ENCODE measurements around the gene ZNF629.
"Not testable (repeated sequence)": the region's sequence is repeated elsewhere in the genome, so short reads cannot be mapped to it uniquely, and the experiment has no call there.

DNA sequence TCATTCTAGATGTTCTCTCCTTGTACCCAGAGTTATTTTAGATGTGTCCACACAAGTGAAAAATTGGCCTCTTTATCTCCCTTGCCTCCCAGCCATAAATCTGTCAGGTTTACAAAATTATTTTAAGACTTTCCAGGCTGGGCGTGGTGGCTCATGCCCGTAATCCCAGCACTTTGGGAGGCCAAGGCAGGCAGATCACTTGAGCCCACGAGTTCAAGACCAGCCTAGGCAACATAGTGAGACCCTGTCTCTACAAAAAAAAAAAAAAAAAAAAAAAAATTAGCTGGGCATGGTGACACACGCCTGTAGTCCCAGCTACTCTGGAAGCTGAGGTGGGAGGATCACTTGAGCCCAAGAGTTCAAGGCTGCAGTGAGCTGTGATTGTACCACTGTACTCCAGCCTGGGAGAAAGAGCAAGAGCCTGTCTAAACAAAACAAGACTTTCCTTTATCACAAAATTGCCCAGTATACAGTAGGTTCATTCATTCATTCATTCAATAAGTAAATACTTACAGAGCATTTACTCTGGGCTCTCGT, 22.0 kb upstream of the ZNF629 start:
- TF ChIP-seq TOX (CRISPR knock-in tag; IDR thresholded peaks at IDR 0.05; ENCODE audit: borderline replicate concordance); ISL1 (CRISPR knock-in tag; IDR thresholded peaks at IDR 0.05): not testable (repeated sequence)
- TF ChIP-seq, protein P1, sequence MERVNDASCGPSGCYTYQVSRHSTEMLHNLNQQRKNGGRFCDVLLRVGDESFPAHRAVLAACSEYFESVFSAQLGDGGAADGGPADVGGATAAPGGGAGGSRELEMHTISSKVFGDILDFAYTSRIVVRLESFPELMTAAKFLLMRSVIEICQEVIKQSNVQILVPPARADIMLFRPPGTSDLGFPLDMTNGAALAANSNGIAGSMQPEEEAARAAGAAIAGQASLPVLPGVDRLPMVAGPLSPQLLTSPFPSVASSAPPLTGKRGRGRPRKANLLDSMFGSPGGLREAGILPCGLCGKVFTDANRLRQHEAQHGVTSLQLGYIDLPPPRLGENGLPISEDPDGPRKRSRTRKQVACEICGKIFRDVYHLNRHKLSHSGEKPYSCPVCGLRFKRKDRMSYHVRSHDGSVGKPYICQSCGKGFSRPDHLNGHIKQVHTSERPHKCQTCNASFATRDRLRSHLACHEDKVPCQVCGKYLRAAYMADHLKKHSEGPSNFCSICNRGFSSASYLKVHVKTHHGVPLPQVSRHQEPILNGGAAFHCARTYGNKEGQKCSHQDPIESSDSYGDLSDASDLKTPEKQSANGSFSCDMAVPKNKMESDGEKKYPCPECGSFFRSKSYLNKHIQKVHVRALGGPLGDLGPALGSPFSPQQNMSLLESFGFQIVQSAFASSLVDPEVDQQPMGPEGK (CRISPR knock-in tag; IDR thresholded peaks at IDR 0.05; ENCODE audit: borderline replicate concordance): not testable (repeated sequence)
